ENCODE measurements around the gene PCBD1. TPM values are rescaled to one million over a fixed set of nuclear protein-coding genes. Genes with fewer than 3 reads are reported as not detected.

The PCBD1 gene
- total RNA-seq, 1 donor from 2014 or later = 162 TPM

- Mint-ChIP-seq H3K36me3 (ENCODE audit: insufficient read depth) (no peaks in the 10 kb centered on the region), H3K9me3 (ENCODE audit: low read depth) (no peaks in the 10 kb centered on the region), H3K4me3 (ENCODE audit: low read depth) (no peak overlapping the region), H3K27me3 (peaks cover 41% of the 10 kb centered on the region), H3K4me1 (ENCODE audit: low read depth) (no peaks in the 10 kb centered on the region), H3K27ac (no peak overlapping the region)
- no peak for DNase-seq (ENCODE audit: low spot score, unreplicated experiment)
- no peak for TF ChIP-seq CTCF (IDR thresholded peaks at IDR 0.05; ENCODE audit: unreplicated experiment)
These were observed 46.3 kb upstream of the PCBD1 start for GRCh38 chr10:70934701-70935100.

- DNase-seq (ENCODE audit: low spot score, unreplicated experiment) = no peak
- H3K4me1 Mint-ChIP-seq (ENCODE audit: low read depth) = no peaks in the 10 kb centered on the region
- no peak for TF ChIP-seq CTCF (IDR thresholded peaks at IDR 0.05; ENCODE audit: unreplicated experiment)
- H3K36me3 Mint-ChIP-seq (ENCODE audit: insufficient read depth) = no peaks in the 10 kb centered on the region
- H3K4me3 Mint-ChIP-seq (ENCODE audit: low read depth) = no peak overlapping the region
- H3K27ac Mint-ChIP-seq = no peak overlapping the region
- no peaks in the 10 kb centered on the region for H3K9me3 Mint-ChIP-seq (ENCODE audit: low read depth)
- H3K27me3 Mint-ChIP-seq = peaks cover 41% of the 10 kb centered on the region
These were observed 44.2 kb upstream of the PCBD1 start for GRCh38 chr10:70932392-70933196.

DNA sequence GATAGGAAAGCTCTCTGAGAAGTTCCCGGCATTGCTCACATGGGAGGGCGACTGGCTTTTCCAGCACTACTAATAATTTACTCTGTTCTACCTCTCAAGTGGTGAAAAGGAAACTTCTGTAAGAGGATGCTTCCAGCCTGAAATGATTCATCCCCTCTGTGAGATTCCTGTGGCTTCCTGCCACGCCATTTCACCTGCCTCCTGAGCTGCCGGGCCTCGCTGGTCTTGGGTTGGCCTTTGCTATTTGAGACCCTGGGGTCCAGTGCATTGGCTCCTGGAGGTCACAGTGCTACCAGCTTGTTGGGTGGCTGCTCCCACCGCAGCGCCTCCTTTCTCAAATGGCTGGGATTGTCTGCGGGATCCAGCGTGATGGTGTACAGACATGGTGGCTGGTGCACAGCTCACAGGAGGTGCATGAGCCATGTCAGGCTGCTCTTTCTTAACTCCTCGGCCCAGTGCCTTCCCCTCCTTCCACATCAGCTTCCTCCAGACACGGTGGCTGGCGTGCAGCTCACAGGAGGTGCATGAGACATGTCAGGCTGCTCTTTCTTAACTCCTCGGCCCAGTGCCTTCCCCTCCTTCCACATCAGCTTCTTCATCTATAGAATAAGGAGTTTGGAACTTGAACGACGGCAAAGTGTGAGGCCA lies 42.9 kb upstream of the PCBD1 start:
- peaks cover 39% of the 10 kb centered on the region for H3K27me3 Mint-ChIP-seq
- H3K27ac Mint-ChIP-seq = no peak overlapping the region
- TF ChIP-seq CTCF (IDR thresholded peaks at IDR 0.05; ENCODE audit: unreplicated experiment) = no peak
- H3K36me3 Mint-ChIP-seq (ENCODE audit: insufficient read depth) = no peaks in the 10 kb centered on the region
- H3K9me3 Mint-ChIP-seq (ENCODE audit: low read depth) = no peaks in the 10 kb centered on the region
- no peak overlapping the region for H3K4me3 Mint-ChIP-seq (ENCODE audit: low read depth)
- DNase-seq (ENCODE audit: low spot score, unreplicated experiment) = no peak
- H3K4me1 Mint-ChIP-seq (ENCODE audit: low read depth) = no peaks in the 10 kb centered on the region

DNA sequence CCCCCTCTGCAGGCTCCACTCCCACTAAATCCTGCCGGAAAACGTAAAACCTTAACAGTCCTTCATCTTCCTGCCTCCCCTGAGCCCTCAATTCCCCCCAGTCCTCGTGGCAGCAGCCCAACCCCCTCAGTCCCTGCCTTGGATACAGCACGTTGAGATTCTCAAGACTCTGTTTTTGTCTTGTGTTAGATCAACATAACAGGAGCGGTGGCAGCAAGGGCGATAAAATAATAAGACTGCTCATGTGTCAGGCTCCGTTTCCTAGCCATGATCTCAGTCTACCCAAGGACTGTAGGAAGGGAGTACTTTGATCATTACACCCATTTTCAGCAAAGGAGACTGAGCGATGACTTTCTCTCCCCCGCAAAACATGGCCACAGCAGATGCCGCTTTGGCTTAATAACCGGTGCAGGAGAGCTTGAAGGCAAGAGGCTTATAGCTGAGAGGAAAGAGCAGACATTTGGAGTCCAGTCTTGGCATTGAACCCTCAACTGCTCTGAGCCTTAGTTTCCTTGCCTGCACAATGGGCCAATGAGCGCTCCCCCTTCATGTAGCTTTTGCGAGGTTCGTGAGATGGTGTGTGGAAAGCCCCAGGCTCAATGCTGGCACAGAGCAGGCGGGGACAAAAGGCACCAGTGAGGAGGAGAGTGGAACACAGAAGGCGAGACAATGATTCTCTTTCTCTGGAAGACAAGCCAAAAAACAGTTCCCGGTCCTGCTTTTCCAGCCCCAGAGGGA lies 42.1 kb upstream of the PCBD1 start:
- H3K27me3 Mint-ChIP-seq = peaks cover 40% of the 10 kb centered on the region
- TF ChIP-seq CTCF (IDR thresholded peaks at IDR 0.05; ENCODE audit: unreplicated experiment) = no peak
- H3K4me1 Mint-ChIP-seq (ENCODE audit: low read depth) = no peaks in the 10 kb centered on the region
- H3K9me3 Mint-ChIP-seq (ENCODE audit: low read depth) = no peaks in the 10 kb centered on the region
- no peak for DNase-seq (ENCODE audit: low spot score, unreplicated experiment)
- no peak overlapping the region for H3K4me3 Mint-ChIP-seq (ENCODE audit: low read depth)
- H3K27ac Mint-ChIP-seq = no peak overlapping the region
- H3K36me3 Mint-ChIP-seq (ENCODE audit: insufficient read depth) = no peaks in the 10 kb centered on the region

GRCh38 chr10:70928140-70928539 lies 39.8 kb upstream of the PCBD1 start:
- Mint-ChIP-seq H3K4me1 (ENCODE audit: low read depth) (no peaks in the 10 kb centered on the region), H3K36me3 (ENCODE audit: insufficient read depth) (no peaks in the 10 kb centered on the region), H3K27ac (no peak overlapping the region), H3K9me3 (ENCODE audit: low read depth) (no peaks in the 10 kb centered on the region), H3K4me3 (ENCODE audit: low read depth) (no peak overlapping the region), H3K27me3 (peaks cover 48% of the 10 kb centered on the region)
- no peak for DNase-seq (ENCODE audit: low spot score, unreplicated experiment)
- no peak for TF ChIP-seq CTCF (IDR thresholded peaks at IDR 0.05; ENCODE audit: unreplicated experiment)
